Measurements from ENCODE around the gene ZRANB2.

The ZRANB2 gene

GRCh38 chr1:71054791-71055190 is 26.0 kb downstream of the ZRANB2 start:
- Histone ChIP-seq H3K79me1 (ENCODE audit: low read length) (no peaks in the 10 kb centered on the region), H3K79me2 (ENCODE audit: control insufficient read depth, insufficient read depth, low read length) (no peaks in the 10 kb centered on the region), H2BK5ac (ENCODE audit: low read length) (no peak overlapping the region), H3K4ac (ENCODE audit: low read depth, low read length) (no peak overlapping the region), H3K56ac (ENCODE audit: low read length) (no peak overlapping the region), H2BK120ac (ENCODE audit: low read depth, low read length) (no peak overlapping the region), H3K36me3 (ENCODE audit: control insufficient read depth, insufficient read depth, low read length) (no peaks in the 10 kb centered on the region), H3K23ac (ENCODE audit: low read length) (no peak overlapping the region), H3K18ac (ENCODE audit: low read length) (no peak overlapping the region), H2AK5ac (ENCODE audit: low read length) (no peak overlapping the region), H3K4me1 (ENCODE audit: control insufficient read depth, low read depth, low read length) (no peaks in the 10 kb centered on the region), H4K8ac (ENCODE audit: low read depth, low read length) (no peak overlapping the region), H2BK15ac (replicated peaks; ENCODE audit: low read depth) (no peak overlapping the region), H4K5ac (ENCODE audit: low read length) (no peak overlapping the region), H3K9ac (ENCODE audit: low read length) (no peak overlapping the region), H3K27me3 (ENCODE audit: insufficient read depth, low read length, poor library complexity) (no peaks in the 10 kb centered on the region), H3K27ac (ENCODE audit: low read depth, low read length) (no peak overlapping the region), H3K4me2 (ENCODE audit: low read length) (no peak overlapping the region), H3K4me3 (ENCODE audit: low read length) (no peak overlapping the region)
- DNase-seq = no peak
- WGBS (ENCODE audit: extremely low coverage, insufficient coverage, low lambda C conversion rate) = no CpG with 5 or more reads among the region's 6 CpGs

GRCh38 chr1:71054281-71054731 is 26.5 kb downstream of the ZRANB2 start:
- Histone ChIP-seq H3K27me3 (ENCODE audit: insufficient read depth, low read length, poor library complexity) (no peaks in the 10 kb centered on the region), H4K5ac (ENCODE audit: low read length) (no peak overlapping the region), H3K23ac (ENCODE audit: low read length) (no peak overlapping the region), H3K79me1 (ENCODE audit: low read length) (no peaks in the 10 kb centered on the region), H3K79me2 (ENCODE audit: control insufficient read depth, insufficient read depth, low read length) (no peaks in the 10 kb centered on the region), H2AK5ac (ENCODE audit: low read length) (no peak overlapping the region), H3K4me1 (ENCODE audit: control insufficient read depth, low read depth, low read length) (no peaks in the 10 kb centered on the region), H3K4me3 (ENCODE audit: low read length) (no peak overlapping the region), H4K8ac (ENCODE audit: low read depth, low read length) (no peak overlapping the region), H2BK15ac (replicated peaks; ENCODE audit: low read depth) (no peak overlapping the region), H2BK5ac (ENCODE audit: low read length) (no peak overlapping the region), H3K9ac (ENCODE audit: low read length) (no peak overlapping the region), H3K4me2 (ENCODE audit: low read length) (no peak overlapping the region), H2BK120ac (ENCODE audit: low read depth, low read length) (no peak overlapping the region), H3K18ac (ENCODE audit: low read length) (no peak overlapping the region), H3K27ac (ENCODE audit: low read depth, low read length) (no peak overlapping the region), H3K4ac (ENCODE audit: low read depth, low read length) (no peak overlapping the region), H3K36me3 (ENCODE audit: control insufficient read depth, insufficient read depth, low read length) (no peaks in the 10 kb centered on the region), H3K56ac (ENCODE audit: low read length) (no peak overlapping the region)
- DNase-seq = no peak
- no CpG with 5 or more reads among the region's 15 CpGs for WGBS (ENCODE audit: extremely low coverage, insufficient coverage, low lambda C conversion rate)

GRCh38 chr1:71053758-71054157 is 27.1 kb downstream of the ZRANB2 start:
- no peaks in the 10 kb centered on the region for H3K36me3 ChIP-seq (ENCODE audit: control insufficient read depth, insufficient read depth, low read length)
- no peaks in the 10 kb centered on the region for H3K27me3 ChIP-seq (ENCODE audit: insufficient read depth, low read length, poor library complexity)
- H3K79me2 ChIP-seq (ENCODE audit: control insufficient read depth, insufficient read depth, low read length) = no peaks in the 10 kb centered on the region
- H3K4me3 ChIP-seq (ENCODE audit: low read length) = no peak overlapping the region
- H2BK15ac ChIP-seq (replicated peaks; ENCODE audit: low read depth) = no peak overlapping the region
- no peak overlapping the region for H3K18ac ChIP-seq (ENCODE audit: low read length)
- H3K56ac ChIP-seq (ENCODE audit: low read length) = no peak overlapping the region
- WGBS (ENCODE audit: extremely low coverage, insufficient coverage, low lambda C conversion rate) = no CpG with 5 or more reads among the region's 7 CpGs
- H4K5ac ChIP-seq (ENCODE audit: low read length) = no peak overlapping the region
- H3K27ac ChIP-seq (ENCODE audit: low read depth, low read length) = no peak overlapping the region
- H3K9ac ChIP-seq (ENCODE audit: low read length) = no peak overlapping the region
- H2BK120ac ChIP-seq (ENCODE audit: low read depth, low read length) = no peak overlapping the region
- H2BK5ac ChIP-seq (ENCODE audit: low read length) = no peak overlapping the region
- no peak overlapping the region for H3K4ac ChIP-seq (ENCODE audit: low read depth, low read length)
- DNase-seq = no peak
- H3K23ac ChIP-seq (ENCODE audit: low read length) = no peak overlapping the region
- no peak overlapping the region for H3K4me2 ChIP-seq (ENCODE audit: low read length)
- H3K79me1 ChIP-seq (ENCODE audit: low read length) = no peaks in the 10 kb centered on the region
- H4K8ac ChIP-seq (ENCODE audit: low read depth, low read length) = no peak overlapping the region
- H3K4me1 ChIP-seq (ENCODE audit: control insufficient read depth, low read depth, low read length) = no peaks in the 10 kb centered on the region
- H2AK5ac ChIP-seq (ENCODE audit: low read length) = no peak overlapping the region

- Histone ChIP-seq H4K5ac (ENCODE audit: low read length) (no peak overlapping the region), H3K4ac (ENCODE audit: low read depth, low read length) (no peak overlapping the region), H2BK15ac (replicated peaks; ENCODE audit: low read depth) (no peak overlapping the region), H3K4me1 (ENCODE audit: control insufficient read depth, low read depth, low read length) (no peaks in the 10 kb centered on the region), H3K23ac (ENCODE audit: low read length) (no peak overlapping the region), H3K4me2 (ENCODE audit: low read length) (no peak overlapping the region), H3K27ac (ENCODE audit: low read depth, low read length) (no peak overlapping the region), H4K8ac (ENCODE audit: low read depth, low read length) (no peak overlapping the region), H3K79me1 (ENCODE audit: low read length) (no peaks in the 10 kb centered on the region), H2BK5ac (ENCODE audit: low read length) (no peak overlapping the region), H2AK5ac (ENCODE audit: low read length) (no peak overlapping the region), H3K18ac (ENCODE audit: low read length) (no peak overlapping the region), H3K9ac (ENCODE audit: low read length) (no peak overlapping the region), H3K4me3 (ENCODE audit: low read length) (no peak overlapping the region), H2BK120ac (ENCODE audit: low read depth, low read length) (no peak overlapping the region), H3K79me2 (ENCODE audit: control insufficient read depth, insufficient read depth, low read length) (no peaks in the 10 kb centered on the region), H3K56ac (ENCODE audit: low read length) (no peak overlapping the region), H3K36me3 (ENCODE audit: control insufficient read depth, insufficient read depth, low read length) (no peaks in the 10 kb centered on the region), H3K27me3 (ENCODE audit: insufficient read depth, low read length, poor library complexity) (peaks cover 2% of the 10 kb centered on the region)
- no CpG with 5 or more reads among the region's 1 CpG for WGBS (ENCODE audit: extremely low coverage, insufficient coverage, low lambda C conversion rate)
- DNase-seq = no peak
Observed at GRCh38 chr1:71053146-71053545, 27.7 kb downstream of the ZRANB2 start.

GRCh38 chr1:71049951-71050598 is 30.8 kb downstream of the ZRANB2 start:
- no peak overlapping the region for H3K27ac ChIP-seq (ENCODE audit: low read depth, low read length)
- no peak overlapping the region for H2AK5ac ChIP-seq (ENCODE audit: low read length)
- no peak overlapping the region for H3K4ac ChIP-seq (ENCODE audit: low read depth, low read length)
- no peak overlapping the region for H3K18ac ChIP-seq (ENCODE audit: low read length)
- no peak overlapping the region for H3K4me2 ChIP-seq (ENCODE audit: low read length)
- no peak overlapping the region for H2BK15ac ChIP-seq (replicated peaks; ENCODE audit: low read depth)
- no peak overlapping the region for H3K9ac ChIP-seq (ENCODE audit: low read length)
- H3K4me3 ChIP-seq (ENCODE audit: low read length) = no peak overlapping the region
- no peaks in the 10 kb centered on the region for H3K36me3 ChIP-seq (ENCODE audit: control insufficient read depth, insufficient read depth, low read length)
- H3K79me2 ChIP-seq (ENCODE audit: control insufficient read depth, insufficient read depth, low read length) = no peaks in the 10 kb centered on the region
- no peaks in the 10 kb centered on the region for H3K4me1 ChIP-seq (ENCODE audit: control insufficient read depth, low read depth, low read length)
- peaks cover 2% of the 10 kb centered on the region for H3K27me3 ChIP-seq (ENCODE audit: insufficient read depth, low read length, poor library complexity)
- H3K56ac ChIP-seq (ENCODE audit: low read length) = no peak overlapping the region
- no peaks in the 10 kb centered on the region for H3K79me1 ChIP-seq (ENCODE audit: low read length)
- no peak overlapping the region for H4K5ac ChIP-seq (ENCODE audit: low read length)
- no peak overlapping the region for H4K8ac ChIP-seq (ENCODE audit: low read depth, low read length)
- no CpG with 5 or more reads among the region's 1 CpG for WGBS (ENCODE audit: extremely low coverage, insufficient coverage, low lambda C conversion rate)
- DNase-seq = peak; percentile 73
- H2BK5ac ChIP-seq (ENCODE audit: low read length) = no peak overlapping the region
- no peak overlapping the region for H3K23ac ChIP-seq (ENCODE audit: low read length)
- H2BK120ac ChIP-seq (ENCODE audit: low read depth, low read length) = no peak overlapping the region

Data from mesendoderm (in vitro differentiated cells).